Measurements from ENCODE around the gene CACNA1E. TPM values are rescaled to one million over a fixed set of nuclear protein-coding genes. Genes with fewer than 3 reads are reported as not detected.

Gene CACNA1E
- total and polyA plus RNA-seq, 2 of the 4 experiments (the other 2 are of a cell fraction), result not detected

DNA sequence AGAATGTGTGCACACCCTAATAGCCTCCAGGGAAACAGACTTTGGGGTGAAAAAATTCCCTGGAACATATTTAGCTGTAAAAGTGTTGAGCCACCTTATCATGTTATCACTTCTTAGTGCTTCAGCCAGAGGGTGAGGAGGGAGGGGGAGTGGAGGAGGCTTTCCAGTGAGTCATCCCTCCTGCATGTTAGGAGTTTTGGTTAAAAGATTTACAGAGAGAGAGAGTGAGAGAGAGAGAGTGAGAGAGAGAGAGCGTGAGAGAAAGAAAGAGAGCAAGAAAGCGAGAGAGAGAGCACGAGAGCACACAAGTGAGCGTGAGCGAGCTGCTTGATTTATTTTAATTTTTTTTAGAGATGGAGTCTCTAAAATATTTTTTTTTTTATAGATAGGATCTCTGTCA lies 13.5 kb upstream of the CACNA1E start:
- TF ChIP-seq SMC3 (IDR thresholded peaks at IDR 0.05; ENCODE audit: low read depth, low read length) (no peak), BHLHE40 (IDR thresholded peaks at IDR 0.05; ENCODE audit: low read depth, low read length) (peak; percentile 54; the same call in 1 of the 2 replicates), POLR2A (IDR thresholded peaks at IDR 0.05; ENCODE audit: low read depth, low read length) (no peak), MAZ (IDR thresholded peaks at IDR 0.05; ENCODE audit: borderline replicate concordance, low read depth, low read length) (peak; percentile 62; the same call in 1 of the 2 replicates), RAD21 (IDR thresholded peaks at IDR 0.05; ENCODE audit: low read length) (no peak), RCOR1 (IDR thresholded peaks at IDR 0.05; ENCODE audit: insufficient replicate concordance, low read length) (no peak), FOS (IDR thresholded peaks at IDR 0.05; ENCODE audit: low read depth, low read length) (peak; percentile 53; the same call in 1 of the 2 replicates), NFE2L2 (IDR thresholded peaks at IDR 0.05; ENCODE audit: low read depth, low read length) (no peak)
- TF ChIP-seq, protein P1, sequence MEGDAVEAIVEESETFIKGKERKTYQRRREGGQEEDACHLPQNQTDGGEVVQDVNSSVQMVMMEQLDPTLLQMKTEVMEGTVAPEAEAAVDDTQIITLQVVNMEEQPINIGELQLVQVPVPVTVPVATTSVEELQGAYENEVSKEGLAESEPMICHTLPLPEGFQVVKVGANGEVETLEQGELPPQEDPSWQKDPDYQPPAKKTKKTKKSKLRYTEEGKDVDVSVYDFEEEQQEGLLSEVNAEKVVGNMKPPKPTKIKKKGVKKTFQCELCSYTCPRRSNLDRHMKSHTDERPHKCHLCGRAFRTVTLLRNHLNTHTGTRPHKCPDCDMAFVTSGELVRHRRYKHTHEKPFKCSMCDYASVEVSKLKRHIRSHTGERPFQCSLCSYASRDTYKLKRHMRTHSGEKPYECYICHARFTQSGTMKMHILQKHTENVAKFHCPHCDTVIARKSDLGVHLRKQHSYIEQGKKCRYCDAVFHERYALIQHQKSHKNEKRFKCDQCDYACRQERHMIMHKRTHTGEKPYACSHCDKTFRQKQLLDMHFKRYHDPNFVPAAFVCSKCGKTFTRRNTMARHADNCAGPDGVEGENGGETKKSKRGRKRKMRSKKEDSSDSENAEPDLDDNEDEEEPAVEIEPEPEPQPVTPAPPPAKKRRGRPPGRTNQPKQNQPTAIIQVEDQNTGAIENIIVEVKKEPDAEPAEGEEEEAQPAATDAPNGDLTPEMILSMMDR (conservative IDR thresholded peaks at IDR 0.05; ENCODE audit: low read depth, low read length), result peak; percentile 10; the same call in 1 of the 2 replicates
- TF ChIP-seq, protein P2, sequence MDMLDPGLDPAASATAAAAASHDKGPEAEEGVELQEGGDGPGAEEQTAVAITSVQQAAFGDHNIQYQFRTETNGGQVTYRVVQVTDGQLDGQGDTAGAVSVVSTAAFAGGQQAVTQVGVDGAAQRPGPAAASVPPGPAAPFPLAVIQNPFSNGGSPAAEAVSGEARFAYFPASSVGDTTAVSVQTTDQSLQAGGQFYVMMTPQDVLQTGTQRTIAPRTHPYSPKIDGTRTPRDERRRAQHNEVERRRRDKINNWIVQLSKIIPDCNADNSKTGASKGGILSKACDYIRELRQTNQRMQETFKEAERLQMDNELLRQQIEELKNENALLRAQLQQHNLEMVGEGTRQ (IDR thresholded peaks at IDR 0.05; ENCODE audit: low read depth, low read length), result no peak
- no TSS peak for BruUV-seq (replicated peaks)
- DNase-seq, result peak; percentile 77
- no peaks in the 10 kb centered on the region for H3K9me3 ChIP-seq (ENCODE audit: control insufficient read depth, insufficient read depth, low read length)
- no peak overlapping the region for H3K18ac ChIP-seq (ENCODE audit: low read depth, low read length)
- ATAC-seq (ENCODE audit: low read depth), result peak; percentile 94
- H4K5ac ChIP-seq (ENCODE audit: low read depth, low read length), result no peak overlapping the region
- H3K36me3 ChIP-seq (ENCODE audit: control insufficient read depth, insufficient read depth, low read length), result no peaks in the 10 kb centered on the region
- H2AK9ac ChIP-seq (replicated peaks; ENCODE audit: low read depth, low read length, poor library complexity), result no peak overlapping the region
- H3K27me3 ChIP-seq (ENCODE audit: control insufficient read depth, insufficient read depth, low read length), result 0 out of 2 replicates have a peak, but pooled peaks cover 2% of the 10 kb centered on the region
- H2BK120ac ChIP-seq (ENCODE audit: low read depth, low read length), result no peak overlapping the region
- WGBS, 2 experiments (ENCODE audit: extremely low coverage in 2 of 2, insufficient read length in 1 of 2), result no CpG with 5 or more reads among the region's 5 CpGs
- no peak overlapping the region for H3K27ac ChIP-seq (ENCODE audit: insufficient read depth, low read length)
- H2AFZ ChIP-seq (replicated peaks; ENCODE audit: low read length, poor library complexity), result no peak overlapping the region
- H3K23ac ChIP-seq (ENCODE audit: low read depth, low read length), result no peak overlapping the region
- no peak overlapping the region for H4K8ac ChIP-seq (ENCODE audit: low read depth in 2 of 2, low read length in 2 of 2)
- H3K4me2 ChIP-seq (ENCODE audit: low read depth, low read length), result no peak overlapping the region
- CTCF ChIA-PET, result no interaction called here
- in situ Hi-C loops (cut with MboI; ENCODE audit: low sequenced_read_pairs), result loop anchor here (10.0 kb wide), 2 partner anchors 205 to 615 kb away; no protein-coding TSS in a partner anchor
- no peak overlapping the region for H3K56ac ChIP-seq (ENCODE audit: extremely low read depth, insufficient read depth, low read length)
- H3K4me1 ChIP-seq (ENCODE audit: control insufficient read depth, insufficient read depth, low read length), result no peaks in the 10 kb centered on the region
- H3K9me1 ChIP-seq (ENCODE audit: insufficient read depth, low read length), result no peaks in the 10 kb centered on the region
- no peak overlapping the region for H2BK15ac ChIP-seq (ENCODE audit: low read depth, low read length)
- no peaks in the 10 kb centered on the region for H4K20me1 ChIP-seq (ENCODE audit: insufficient read depth, low read length)
- no peak overlapping the region for H2BK20ac ChIP-seq (ENCODE audit: low read depth, low read length)
- dilution Hi-C loops (cut with HindIII; ENCODE audit: low sequenced_read_pairs, unreplicated experiment), result no loop called here
- no peak overlapping the region for H3K9ac ChIP-seq (ENCODE audit: low read depth, low read length)
- POLR2A ChIA-PET (ENCODE audit: unreplicated experiment), result no interaction called here
- H3K4me3 ChIP-seq (ENCODE audit: insufficient read depth, low read depth, low read length), result no peak overlapping the region
- H2AK5ac ChIP-seq (ENCODE audit: low read depth, low read length), result no peak overlapping the region
- no peak overlapping the region for H3K14ac ChIP-seq (replicated peaks; ENCODE audit: low read depth, low read length)
- H3K79me1 ChIP-seq (ENCODE audit: low read depth in 1 of 2, low read length in 2 of 2), result no peaks in the 10 kb centered on the region
- no peak overlapping the region for H3K4ac ChIP-seq (ENCODE audit: low read depth, low read length)
- intact Hi-C loops (cut with micrococcal nuclease), result no loop called here
- no peak overlapping the region for H4K91ac ChIP-seq (ENCODE audit: insufficient read depth, low read depth, low read length)
- no peak overlapping the region for H2BK5ac ChIP-seq (ENCODE audit: low read depth, low read length, poor library complexity, severe bottlenecking)

All from IMR-90 (cell line).